HG02798 (cell line): ENCODE measurements around the gene TTLL13.
"Not testable (repeated sequence)": the region's sequence is repeated elsewhere in the genome, so short reads cannot be mapped to it uniquely, and the experiment has no call there.

Experiments
- ATAC-seq: cut with Tn5 transposase; IDR thresholded peaks from one replicate; pipeline ENCODE4 v1.9.1; 2021; ENCODE audit warnings: mild to moderate bottlenecking; ENCODE audit not compliant: unreplicated experiment, poor library complexity

Gene TTLL13

DNA sequence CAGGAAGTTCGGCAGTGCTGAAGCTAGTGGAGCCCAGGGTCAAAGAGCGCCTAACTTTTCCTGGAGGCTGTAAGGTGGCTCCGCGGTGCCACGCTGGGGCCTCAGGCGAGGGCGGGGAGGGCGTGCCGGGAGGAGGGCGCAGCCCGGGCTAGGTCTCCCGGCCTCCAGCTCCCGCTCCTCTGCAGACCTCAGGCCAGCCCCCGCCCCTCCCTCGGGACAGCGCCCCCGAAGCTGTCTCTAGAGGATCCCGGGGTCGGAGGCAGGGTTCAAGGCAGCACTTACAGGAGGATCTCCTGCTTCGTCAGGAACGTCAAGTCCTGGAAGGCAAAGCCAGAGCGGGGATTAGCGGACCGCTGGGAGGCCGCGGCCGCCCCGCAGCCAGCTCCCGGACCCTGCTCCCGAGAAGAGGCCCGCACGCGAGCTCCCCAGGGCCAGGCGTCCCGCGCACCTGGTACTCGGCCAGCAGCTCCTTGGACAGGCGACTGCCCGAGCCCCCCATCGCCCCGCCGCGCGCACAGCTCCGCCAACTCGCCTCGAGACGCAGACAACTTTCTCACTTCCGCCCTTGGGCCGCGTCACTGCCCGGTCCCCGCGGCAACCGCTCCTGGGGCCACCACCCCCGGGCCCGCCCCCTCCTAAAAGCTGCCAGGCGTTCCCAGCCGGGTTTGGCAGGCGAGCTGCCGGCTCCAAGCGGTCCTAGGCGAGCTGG lies 15.8 kb upstream of the TTLL13 start, which contains the start of gene CIB1:
TSS of gene CIB1 (minus strand) at position 555 of the 709 bp plus-strand sequence. CDS start at position 499, 56 bp downstream.
- peak; percentile 90 for ATAC-seq

DNA sequence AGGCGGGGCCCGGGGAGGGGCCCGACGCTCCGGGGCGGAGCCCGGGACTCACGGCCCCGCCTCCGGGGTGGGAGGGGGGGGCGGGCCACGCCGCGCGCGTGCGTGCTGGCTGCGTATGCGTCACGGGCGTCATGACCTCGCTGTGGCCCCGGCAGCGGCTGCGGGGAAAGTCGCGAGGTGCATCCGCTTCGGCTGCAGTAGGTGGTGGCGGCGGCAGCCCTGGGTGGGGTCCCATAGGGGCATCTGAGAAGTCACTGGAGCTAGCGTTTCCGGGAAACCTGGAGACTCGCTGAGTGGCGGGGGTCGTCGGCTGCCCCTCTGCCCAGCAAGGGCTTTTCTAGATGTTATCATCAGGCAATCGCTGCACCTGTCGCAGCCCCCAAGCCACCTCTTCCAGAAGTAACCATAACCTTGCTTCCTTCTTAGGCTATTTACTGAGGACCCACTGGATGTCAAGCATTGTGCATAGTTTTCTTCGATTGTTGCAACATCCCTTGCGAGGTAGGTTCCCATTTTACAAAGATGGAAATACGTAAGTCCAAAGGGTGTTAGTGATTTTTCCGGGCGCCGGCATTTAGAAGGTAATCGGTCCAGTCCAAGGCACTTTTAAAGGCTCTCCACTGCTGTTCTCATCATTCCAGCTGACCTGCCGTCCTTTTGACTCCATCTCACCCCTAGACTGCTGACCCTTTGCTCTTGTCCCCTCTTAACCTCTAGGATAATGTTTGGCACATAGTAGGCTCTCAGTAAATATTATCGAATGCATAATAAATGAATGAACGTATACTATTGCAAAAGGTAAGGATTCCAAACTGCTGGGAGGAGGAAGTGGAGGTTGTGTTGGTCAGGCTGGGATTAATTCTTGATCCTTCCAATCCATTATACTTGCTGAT lies 15.0 kb upstream of the TTLL13 start, which contains the start of gene GDPGP1:
TSS of gene GDPGP1 (plus strand) at position 114 of the 893 bp plus-strand sequence. CDS start 6,700 bp downstream, outside the sequence.
- ATAC-seq = no peak

- ATAC-seq = no peak
These were observed 10.0 kb upstream of the TTLL13 start for GRCh38 chr15:90239371-90239770.

DNA sequence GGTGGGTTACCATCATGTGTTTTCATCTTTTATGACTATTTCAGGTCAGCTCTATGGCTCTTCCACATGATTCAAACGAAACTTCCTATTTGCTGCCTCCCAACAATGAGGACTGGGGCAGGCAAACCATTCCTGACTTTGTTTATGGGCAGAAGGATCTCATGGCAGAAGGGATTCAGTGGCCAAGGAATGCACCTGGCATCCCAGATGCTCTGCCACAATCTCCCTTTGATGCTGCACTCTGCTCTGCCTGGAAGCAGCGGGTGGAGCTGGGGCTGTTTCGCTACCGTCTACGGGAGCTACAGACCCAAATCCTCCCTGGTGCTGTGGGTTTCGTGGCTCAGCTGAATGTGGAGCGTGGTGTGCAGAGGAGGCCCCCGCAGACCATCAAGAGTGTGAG lies 8.5 kb upstream of the TTLL13 start:
- ATAC-seq = no peak

GRCh38 chr15:90241343-90242192 lies 7.8 kb upstream of the TTLL13 start:
- ATAC-seq = no peak

GRCh38 chr15:90243943-90244639 lies 5.3 kb upstream of the TTLL13 start:
- no peak for ATAC-seq

DNA sequence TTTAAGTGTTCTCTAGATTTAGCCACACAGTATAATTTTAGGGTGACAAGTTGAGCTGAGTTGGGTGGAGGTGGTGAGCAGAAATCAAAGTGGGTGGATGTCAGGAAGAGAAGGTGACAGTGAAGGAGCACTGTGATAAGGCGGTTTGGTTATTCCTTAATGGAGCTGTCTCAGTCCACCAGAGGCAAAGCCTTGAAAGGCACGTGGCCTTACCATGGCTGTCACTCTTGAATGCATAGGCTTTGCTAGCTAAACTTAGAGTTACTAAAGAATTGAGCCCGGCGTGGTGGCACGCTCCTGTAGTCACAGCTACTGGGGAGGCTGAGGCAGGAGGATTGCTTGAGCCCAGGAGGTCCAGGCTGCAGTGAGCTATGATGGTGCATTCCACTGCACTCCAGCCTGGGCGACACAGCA lies 560 bp upstream of the TTLL13 start:
- ATAC-seq = no peak

DNA sequence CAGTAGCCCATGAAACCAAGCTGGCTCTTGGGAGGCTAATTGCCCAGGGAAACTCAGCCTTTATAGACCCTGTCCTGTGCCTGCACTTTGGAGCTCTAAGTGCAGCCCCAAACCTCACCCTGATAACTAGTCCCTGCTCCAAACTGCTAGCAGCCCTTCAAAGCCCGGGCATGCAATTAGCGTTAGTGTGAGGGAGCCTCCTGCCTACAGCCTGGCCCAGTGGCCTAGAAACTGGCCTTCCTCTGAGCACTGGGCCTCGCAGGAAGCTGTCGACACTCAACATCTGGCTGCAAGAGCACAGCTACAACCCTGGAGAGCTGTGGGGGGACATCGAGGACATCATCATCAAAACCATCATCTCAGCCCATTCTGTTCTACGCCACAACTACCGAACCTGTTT lies 8.4 kb downstream of the TTLL13 start:
- no peak for ATAC-seq

- ATAC-seq = peak; percentile 78
These were observed 10.2 kb downstream of the TTLL13 start for GRCh38 chr15:90259524-90259923.

GRCh38 chr15:90260731-90261130 lies 11.4 kb downstream of the TTLL13 start:
- ATAC-seq = not testable (repeated sequence)

DNA sequence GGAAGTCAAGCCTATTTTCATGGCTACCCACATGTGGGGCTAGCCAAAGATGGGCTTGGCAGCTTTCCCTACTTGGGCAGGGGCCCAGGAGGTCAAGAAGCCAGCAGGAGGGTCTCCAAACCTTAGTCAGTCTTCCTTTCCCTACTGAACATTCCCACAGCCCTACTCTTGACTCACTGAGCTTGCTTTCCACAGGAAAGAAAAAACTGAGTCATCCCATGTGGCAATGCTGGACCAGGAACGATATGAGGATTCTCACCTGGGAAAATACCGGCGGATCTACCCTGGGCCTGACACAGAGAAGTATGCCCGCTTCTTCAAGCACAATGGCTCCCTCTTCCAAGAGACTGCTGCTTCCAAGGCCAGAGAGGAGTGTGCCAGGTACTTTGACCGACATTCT lies 12.5 kb downstream of the TTLL13 start:
- no peak for ATAC-seq

DNA sequence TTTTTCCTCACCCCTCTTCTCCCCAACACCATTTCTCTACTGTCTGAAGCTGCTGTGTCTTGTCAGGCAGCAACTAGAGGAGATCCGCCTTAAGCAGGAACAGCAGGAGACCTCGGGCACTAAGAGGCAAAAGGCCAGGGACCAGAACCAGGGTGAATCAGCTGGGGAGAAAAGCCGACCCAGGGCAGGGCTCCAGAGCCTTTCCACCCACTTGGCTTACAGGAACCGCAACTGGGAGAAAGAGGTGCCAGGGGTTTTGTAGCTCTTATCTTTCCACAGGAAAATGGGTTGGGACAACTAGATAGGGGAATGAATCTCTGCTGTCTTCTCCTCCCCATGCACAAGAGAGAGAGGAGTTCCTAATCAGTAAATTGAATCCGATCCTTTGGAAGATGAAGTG lies 13.1 kb downstream of the TTLL13 start:
- ATAC-seq = no peak

GRCh38 chr15:90264671-90265070 lies 15.3 kb downstream of the TTLL13 start:
- ATAC-seq = no peak

DNA sequence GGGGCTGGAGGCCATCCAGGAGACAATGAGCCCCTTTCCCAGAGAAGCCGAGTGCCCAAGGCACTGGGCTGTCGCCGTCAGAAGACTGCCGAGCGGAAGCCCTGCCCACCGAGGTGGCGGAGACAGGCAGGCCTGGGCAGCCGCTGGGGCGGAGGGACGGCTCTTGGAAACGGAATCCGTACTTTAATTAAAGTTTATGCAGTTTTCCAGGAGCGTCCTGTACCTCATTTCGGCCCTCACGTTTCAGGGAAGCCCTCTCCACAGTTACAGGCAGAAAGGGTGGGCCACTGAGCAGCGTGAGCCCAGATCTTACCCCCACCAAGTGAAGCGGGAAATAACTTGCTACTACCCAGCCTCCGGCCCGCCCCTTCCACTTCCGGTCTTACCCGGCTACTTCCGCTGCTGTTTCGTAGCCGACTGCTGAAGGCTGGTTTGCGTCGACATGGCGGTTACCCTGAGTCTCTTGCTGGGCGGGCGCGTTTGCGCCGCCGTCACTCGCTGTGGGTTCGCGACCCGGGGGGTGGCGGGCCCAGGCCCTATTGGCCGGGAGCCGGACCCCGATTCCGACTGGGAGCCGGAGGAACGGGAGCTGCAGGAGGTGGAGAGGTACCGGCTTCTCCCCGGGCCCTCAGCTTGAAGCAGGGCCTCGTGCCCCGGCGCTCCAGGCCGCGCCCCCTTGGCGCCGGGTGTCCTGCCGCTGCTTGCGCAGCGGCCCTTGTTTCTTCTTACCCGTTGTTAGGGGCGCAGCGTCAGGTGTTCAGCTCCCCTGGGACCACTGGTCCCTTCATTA lies 16.1 kb downstream of the TTLL13 start, which contains the start of gene NGRN:
TSS of gene NGRN (plus strand) at position 402 of the 790 bp plus-strand sequence. CDS start at position 443, 41 bp downstream.
- peak; percentile 95 for ATAC-seq

DNA sequence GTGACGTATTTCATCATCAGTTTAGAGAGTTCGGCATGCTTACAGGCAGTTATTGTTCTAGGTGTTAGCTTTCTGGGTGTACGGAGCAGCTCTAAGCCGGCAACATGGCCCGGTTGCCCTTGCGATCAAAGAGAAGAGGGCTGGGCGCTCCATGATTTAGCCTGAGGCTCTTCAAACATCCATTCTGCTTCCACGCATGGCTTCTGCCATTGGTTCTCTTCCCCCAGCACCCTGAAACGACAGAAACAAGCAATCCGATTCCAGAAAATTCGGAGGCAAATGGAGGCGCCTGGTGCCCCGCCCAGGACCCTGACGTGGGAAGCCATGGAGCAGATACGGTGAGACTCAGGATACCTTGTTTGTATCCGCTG lies 16.7 kb downstream of the TTLL13 start:
- peak; percentile 2 for ATAC-seq

DNA sequence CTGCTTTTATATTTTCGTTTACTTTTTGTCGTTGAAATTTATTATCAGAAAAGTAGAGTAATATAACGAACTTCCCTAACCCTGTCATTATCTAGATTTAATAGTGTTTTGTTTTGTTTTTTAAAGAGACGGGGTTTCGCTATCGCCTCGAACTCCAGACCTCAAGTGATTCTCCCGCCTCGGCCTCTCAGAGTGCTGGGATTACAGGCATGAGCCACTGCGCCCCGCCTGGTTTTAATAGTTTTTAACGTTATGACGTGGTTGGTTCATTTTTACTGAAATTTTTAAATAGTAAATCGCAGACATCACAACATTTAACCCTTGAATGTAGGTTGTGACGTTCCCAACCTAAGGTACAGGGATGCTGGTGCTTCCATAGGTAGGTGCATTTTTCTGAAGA lies 17.1 kb downstream of the TTLL13 start:
- ATAC-seq = no peak

DNA sequence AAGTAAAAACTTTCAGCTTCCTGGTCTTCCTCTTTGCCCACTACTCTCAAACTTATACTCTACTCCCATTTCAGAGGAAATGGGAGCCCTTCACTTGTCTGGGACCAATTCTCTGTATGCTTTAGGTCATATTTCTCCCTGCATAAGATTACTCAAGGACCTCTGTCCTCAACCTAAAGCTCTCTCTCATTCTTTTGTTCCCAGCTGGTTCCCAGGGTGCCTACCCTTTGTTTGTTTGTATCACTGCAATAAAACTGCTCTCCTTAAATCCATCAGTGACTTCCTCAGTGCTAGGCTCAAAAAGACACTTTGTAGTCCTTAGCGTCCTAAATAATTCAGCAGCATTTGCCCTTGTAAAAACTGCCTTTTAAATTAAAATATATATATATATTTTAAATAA lies 19.1 kb downstream of the TTLL13 start:
- no peak for ATAC-seq

- ATAC-seq = no peak
These were observed 21.3 kb downstream of the TTLL13 start for GRCh38 chr15:90270502-90271150.
